ENCODE results near the gene SGCD.

Gene SGCD

DNA sequence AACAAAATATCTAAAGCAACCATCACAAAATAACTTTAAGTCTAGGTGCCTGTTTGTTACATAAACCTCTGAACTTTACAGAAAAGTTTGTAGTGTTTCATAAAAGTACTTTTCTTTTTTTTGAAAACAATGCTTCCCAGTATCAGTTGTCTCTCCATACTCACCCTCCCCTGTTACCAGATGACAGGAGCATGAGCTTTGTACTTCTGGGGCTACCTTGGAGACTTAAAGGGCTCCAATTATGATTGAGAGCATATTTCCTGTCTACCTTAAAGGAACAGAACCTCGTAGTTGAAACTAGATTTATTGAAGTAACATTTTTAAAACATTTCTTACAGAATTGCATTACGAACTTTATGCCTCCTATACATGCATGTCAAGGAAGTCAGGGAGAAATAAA, 467.7 kb downstream of the SGCD start:
- Histone ChIP-seq H3K4me3 (replicated peaks; ENCODE audit: insufficient read depth, low read length) (no peak overlapping the region), H3K27me3 (ENCODE audit: insufficient read depth, poor library complexity, severe bottlenecking) (no peaks in the 10 kb centered on the region), H3K27ac (replicated peaks) (no peak overlapping the region)
- no peak for DNase-seq (ENCODE audit: low read depth in 1 of 2, low spot score in 1 of 2)
- TF ChIP-seq SPI1 (IDR thresholded peaks at IDR 0.05; ENCODE audit: borderline replicate concordance, low read depth): no peak
- TF ChIP-seq, protein P1, sequence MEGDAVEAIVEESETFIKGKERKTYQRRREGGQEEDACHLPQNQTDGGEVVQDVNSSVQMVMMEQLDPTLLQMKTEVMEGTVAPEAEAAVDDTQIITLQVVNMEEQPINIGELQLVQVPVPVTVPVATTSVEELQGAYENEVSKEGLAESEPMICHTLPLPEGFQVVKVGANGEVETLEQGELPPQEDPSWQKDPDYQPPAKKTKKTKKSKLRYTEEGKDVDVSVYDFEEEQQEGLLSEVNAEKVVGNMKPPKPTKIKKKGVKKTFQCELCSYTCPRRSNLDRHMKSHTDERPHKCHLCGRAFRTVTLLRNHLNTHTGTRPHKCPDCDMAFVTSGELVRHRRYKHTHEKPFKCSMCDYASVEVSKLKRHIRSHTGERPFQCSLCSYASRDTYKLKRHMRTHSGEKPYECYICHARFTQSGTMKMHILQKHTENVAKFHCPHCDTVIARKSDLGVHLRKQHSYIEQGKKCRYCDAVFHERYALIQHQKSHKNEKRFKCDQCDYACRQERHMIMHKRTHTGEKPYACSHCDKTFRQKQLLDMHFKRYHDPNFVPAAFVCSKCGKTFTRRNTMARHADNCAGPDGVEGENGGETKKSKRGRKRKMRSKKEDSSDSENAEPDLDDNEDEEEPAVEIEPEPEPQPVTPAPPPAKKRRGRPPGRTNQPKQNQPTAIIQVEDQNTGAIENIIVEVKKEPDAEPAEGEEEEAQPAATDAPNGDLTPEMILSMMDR (IDR thresholded peaks at IDR 0.05; ENCODE audit: insufficient read depth, low read length): no peak
- TF ChIP-seq, protein P2, sequence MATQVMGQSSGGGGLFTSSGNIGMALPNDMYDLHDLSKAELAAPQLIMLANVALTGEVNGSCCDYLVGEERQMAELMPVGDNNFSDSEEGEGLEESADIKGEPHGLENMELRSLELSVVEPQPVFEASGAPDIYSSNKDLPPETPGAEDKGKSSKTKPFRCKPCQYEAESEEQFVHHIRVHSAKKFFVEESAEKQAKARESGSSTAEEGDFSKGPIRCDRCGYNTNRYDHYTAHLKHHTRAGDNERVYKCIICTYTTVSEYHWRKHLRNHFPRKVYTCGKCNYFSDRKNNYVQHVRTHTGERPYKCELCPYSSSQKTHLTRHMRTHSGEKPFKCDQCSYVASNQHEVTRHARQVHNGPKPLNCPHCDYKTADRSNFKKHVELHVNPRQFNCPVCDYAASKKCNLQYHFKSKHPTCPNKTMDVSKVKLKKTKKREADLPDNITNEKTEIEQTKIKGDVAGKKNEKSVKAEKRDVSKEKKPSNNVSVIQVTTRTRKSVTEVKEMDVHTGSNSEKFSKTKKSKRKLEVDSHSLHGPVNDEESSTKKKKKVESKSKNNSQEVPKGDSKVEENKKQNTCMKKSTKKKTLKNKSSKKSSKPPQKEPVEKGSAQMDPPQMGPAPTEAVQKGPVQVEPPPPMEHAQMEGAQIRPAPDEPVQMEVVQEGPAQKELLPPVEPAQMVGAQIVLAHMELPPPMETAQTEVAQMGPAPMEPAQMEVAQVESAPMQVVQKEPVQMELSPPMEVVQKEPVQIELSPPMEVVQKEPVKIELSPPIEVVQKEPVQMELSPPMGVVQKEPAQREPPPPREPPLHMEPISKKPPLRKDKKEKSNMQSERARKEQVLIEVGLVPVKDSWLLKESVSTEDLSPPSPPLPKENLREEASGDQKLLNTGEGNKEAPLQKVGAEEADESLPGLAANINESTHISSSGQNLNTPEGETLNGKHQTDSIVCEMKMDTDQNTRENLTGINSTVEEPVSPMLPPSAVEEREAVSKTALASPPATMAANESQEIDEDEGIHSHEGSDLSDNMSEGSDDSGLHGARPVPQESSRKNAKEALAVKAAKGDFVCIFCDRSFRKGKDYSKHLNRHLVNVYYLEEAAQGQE (IDR thresholded peaks at IDR 0.05; ENCODE audit: insufficient replicate concordance, low read depth): no peak
- no peak for TF ChIP-seq POLR2AphosphoS5 (IDR thresholded peaks at IDR 0.05; ENCODE audit: low read depth)
- no peak for TF ChIP-seq GABPA (IDR thresholded peaks at IDR 0.05; ENCODE audit: low read depth)

DNA sequence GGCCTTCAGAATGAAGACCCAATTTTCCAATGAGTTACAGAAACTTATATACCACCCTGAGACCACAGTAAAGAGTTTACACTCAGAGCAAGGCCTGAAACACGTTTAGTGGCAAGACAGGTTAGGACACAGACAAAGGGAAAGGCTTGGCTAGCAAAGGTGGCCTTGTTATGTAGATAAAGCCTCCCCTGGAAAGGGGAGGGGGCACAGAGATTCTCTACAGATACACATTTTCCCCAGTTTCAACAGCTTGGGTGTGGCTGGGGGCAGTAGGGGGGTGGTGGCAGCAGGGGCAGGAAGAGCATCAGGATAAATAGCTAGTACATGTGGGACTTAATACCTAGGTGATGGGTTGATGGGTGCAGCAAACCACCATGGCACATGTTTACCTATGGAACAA, 471.2 kb downstream of the SGCD start:
- H3K27ac ChIP-seq (replicated peaks): no peak overlapping the region
- TF ChIP-seq GABPA (IDR thresholded peaks at IDR 0.05; ENCODE audit: low read depth) (no peak), SPI1 (IDR thresholded peaks at IDR 0.05; ENCODE audit: borderline replicate concordance, low read depth) (no peak), POLR2AphosphoS5 (IDR thresholded peaks at IDR 0.05; ENCODE audit: low read depth) (no peak)
- TF ChIP-seq, protein P2 (IDR thresholded peaks at IDR 0.05; ENCODE audit: insufficient replicate concordance, low read depth): no peak
- TF ChIP-seq, protein P1 (IDR thresholded peaks at IDR 0.05; ENCODE audit: insufficient read depth, low read length): no peak
- no peak for DNase-seq (ENCODE audit: low read depth in 1 of 2, low spot score in 1 of 2)
- H3K4me3 ChIP-seq (replicated peaks; ENCODE audit: insufficient read depth, low read length): no peak overlapping the region
- peaks cover 2% of the 10 kb centered on the region for H3K27me3 ChIP-seq (ENCODE audit: insufficient read depth, poor library complexity, severe bottlenecking)

DNA sequence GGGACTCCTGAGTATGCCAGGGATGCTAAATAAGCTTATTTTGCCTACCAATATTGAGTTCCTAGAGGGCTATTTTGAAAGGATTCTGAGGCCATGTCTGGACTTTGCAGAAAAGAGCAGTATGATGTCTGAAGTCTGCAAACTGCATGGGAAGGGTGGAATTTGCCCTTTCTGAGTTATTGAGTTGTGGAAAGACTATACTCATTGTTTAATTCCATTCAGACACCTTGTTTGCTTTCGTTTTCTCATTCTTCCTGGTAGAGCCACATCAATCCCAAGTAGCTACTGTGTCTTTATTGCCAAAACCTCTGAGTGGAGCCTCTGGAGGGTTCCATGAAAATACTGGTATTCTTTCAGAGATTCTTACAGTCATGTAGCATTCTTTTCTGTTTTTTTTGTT, 472.2 kb downstream of the SGCD start:
- TF ChIP-seq GABPA (IDR thresholded peaks at IDR 0.05; ENCODE audit: low read depth) (no peak), POLR2AphosphoS5 (IDR thresholded peaks at IDR 0.05; ENCODE audit: low read depth) (no peak), SPI1 (IDR thresholded peaks at IDR 0.05; ENCODE audit: borderline replicate concordance, low read depth) (no peak)
- TF ChIP-seq, protein P1 (IDR thresholded peaks at IDR 0.05; ENCODE audit: insufficient read depth, low read length): no peak
- TF ChIP-seq, protein P2 (IDR thresholded peaks at IDR 0.05; ENCODE audit: insufficient replicate concordance, low read depth): no peak
- Histone ChIP-seq H3K27me3 (ENCODE audit: insufficient read depth, poor library complexity, severe bottlenecking) (peaks cover 2% of the 10 kb centered on the region), H3K27ac (replicated peaks) (no peak overlapping the region), H3K4me3 (replicated peaks; ENCODE audit: insufficient read depth, low read length) (no peak overlapping the region)
- no peak for DNase-seq (ENCODE audit: low read depth in 1 of 2, low spot score in 1 of 2)
